H9 (cell line): ENCODE results near the gene BATF. TPM values are rescaled to one million over a fixed set of nuclear protein-coding genes. Genes with fewer than 3 reads are reported as not detected.

ENCODE experiments used
- DNase-seq: peaks from one replicate; pipeline ENCODE4 v3.0.0-alpha.2; 2017
- H2AFZ ChIP-seq: one replicate; pipeline ENCODE4 v1.6.1; 2013; ENCODE audit warnings: mild to moderate bottlenecking, low read length, control low read depth, moderate library complexity
- H2AK5ac ChIP-seq: 2 replicates; pipeline ENCODE4 v1.6.1; 2013; ENCODE audit warnings: low read length, control low read depth, mixed read lengths; ENCODE audit not compliant: insufficient read length
- H2BK120ac ChIP-seq: one replicate; pipeline ENCODE4 v1.6.1; 2013; ENCODE audit warnings: low read depth, mild to moderate bottlenecking, low read length, control low read depth, inconsistent platforms; ENCODE audit not compliant: poor library complexity, severe bottlenecking
- H2BK12ac ChIP-seq: 2 replicates; pipeline ENCODE4 v1.6.1; 2013; ENCODE audit warnings: low read length, control low read depth, mixed read lengths, low read depth; ENCODE audit not compliant: insufficient read length
- H2BK15ac ChIP-seq: 2 replicates; pipeline ENCODE4 v1.6.1; 2013; ENCODE audit warnings: low read depth, low read length, control low read depth
- H2BK20ac ChIP-seq: one replicate; pipeline ENCODE4 v1.6.1; 2013; ENCODE audit warnings: low read depth, mild to moderate bottlenecking, low read length, control low read depth, inconsistent platforms; ENCODE audit not compliant: poor library complexity, severe bottlenecking
- H2BK5ac ChIP-seq: 2 replicates; pipeline ENCODE4 v1.6.1; 2013; ENCODE audit warnings: low read length, control low read depth, mixed read lengths; ENCODE audit not compliant: insufficient read length
- H3K14ac ChIP-seq: 2 replicates; pipeline ENCODE4 v1.6.1; 2013; ENCODE audit warnings: low read length, control low read depth; ENCODE audit not compliant: insufficient read depth
- H3K18ac ChIP-seq: 2 replicates; pipeline ENCODE4 v1.6.1; 2013; ENCODE audit warnings: low read depth, mild to moderate bottlenecking, mixed read lengths, low read length, control low read depth; ENCODE audit not compliant: insufficient read length
- H3K23ac ChIP-seq: 2 replicates; pipeline ENCODE4 v1.6.1; 2013; ENCODE audit warnings: low read length, control low read depth, mixed read lengths, low read depth; ENCODE audit not compliant: insufficient read length
- H3K23me2 ChIP-seq: 2 replicates; pipeline ENCODE4 v1.6.1; 2013; ENCODE audit warnings: low read depth, mild to moderate bottlenecking, mixed read lengths, low read length, control low read depth; ENCODE audit not compliant: insufficient read length, poor library complexity, severe bottlenecking
- H3K27ac ChIP-seq: 2 replicates; pipeline ENCODE4 v1.5.1; 2013; ENCODE audit warnings: low read length, control low read depth, mixed read lengths, low read depth; ENCODE audit not compliant: insufficient read length
- H3K27me3 ChIP-seq: 2 replicates; pipeline ENCODE4 v1.6.1; 2013; ENCODE audit warnings: low read length, control low read depth, inconsistent platforms; ENCODE audit not compliant: insufficient read depth
- H3K4ac ChIP-seq: 2 replicates; pipeline ENCODE4 v1.6.1; 2013; ENCODE audit warnings: low read depth, mild to moderate bottlenecking, control low read depth, inconsistent platforms, low read length, moderate library complexity
- H3K4me1 ChIP-seq: 2 replicates; pipeline ENCODE4 v1.6.1; 2013; ENCODE audit warnings: low read length, control low read depth, inconsistent platforms; ENCODE audit not compliant: insufficient read depth
- H3K4me2 ChIP-seq: 2 replicates; pipeline ENCODE4 v1.6.1; 2013; ENCODE audit warnings: low read length, control low read depth, mixed read lengths; ENCODE audit not compliant: insufficient read length, insufficient read depth
- H3K56ac ChIP-seq: 2 replicates; pipeline ENCODE4 v1.6.1; 2013; ENCODE audit warnings: low read depth, mild to moderate bottlenecking, mixed read lengths, low read length, control low read depth; ENCODE audit not compliant: insufficient read length
- H3K79me1 ChIP-seq: 2 replicates; pipeline ENCODE4 v1.6.1; 2013; ENCODE audit warnings: low read depth, mild to moderate bottlenecking, moderate library complexity, low read length, control low read depth, inconsistent platforms; ENCODE audit not compliant: insufficient read depth, poor library complexity, severe bottlenecking
- H3K79me2 ChIP-seq: 2 replicates; pipeline ENCODE4 v1.6.1; 2013; ENCODE audit warnings: low read length, control low read depth, inconsistent platforms; ENCODE audit not compliant: insufficient read depth
- H3K9ac ChIP-seq: 2 replicates; pipeline ENCODE4 v1.6.1; 2013; ENCODE audit warnings: low read length, control low read depth, mixed read lengths; ENCODE audit not compliant: insufficient read length; ENCODE audit errors: extremely low read depth
- H3K9me3 ChIP-seq: one replicate; pipeline ENCODE4 v1.6.1; 2013; ENCODE audit warnings: low read depth, low read length, inconsistent platforms; ENCODE audit not compliant: control insufficient read depth
- H3T11ph ChIP-seq: one replicate; pipeline ENCODE4 v1.6.1; 2013; ENCODE audit warnings: mild to moderate bottlenecking, low read length, control low read depth, inconsistent platforms
- H4K20me1 ChIP-seq: one replicate; pipeline ENCODE4 v1.6.1; 2013; ENCODE audit not compliant: control insufficient read depth, insufficient read length, insufficient read depth
- H4K5ac ChIP-seq: 2 replicates; pipeline ENCODE4 v1.6.1; 2013; ENCODE audit warnings: low read depth, mild to moderate bottlenecking, mixed read lengths, low read length, control low read depth; ENCODE audit not compliant: insufficient read length
- H4K8ac ChIP-seq: replicated peaks from 2 replicates; pipeline ENCODE4 v1.6.1; 2013; ENCODE audit warnings: low read length, control low read depth, mixed read lengths, low read depth; ENCODE audit not compliant: insufficient read length
- H4K91ac ChIP-seq: 2 replicates; pipeline ENCODE4 v1.6.1; 2013; ENCODE audit warnings: low read depth, mild to moderate bottlenecking, moderate library complexity, mixed read lengths, low read length, control low read depth; ENCODE audit not compliant: insufficient read length
- H3K27ac Mint-ChIP-seq, 3 experiments: 2 replicates in 2 of 3; 3 replicates in 1 of 3; pipeline ENCODE4 v1.8.0; 2020 to 2021; ENCODE audit warnings: mixed read lengths in 3 of 3, mild to moderate bottlenecking in 1 of 3, moderate library complexity in 1 of 3
- H3K27me3 Mint-ChIP-seq: 2 replicates; pipeline ENCODE4 v1.8.0; 2021; ENCODE audit warnings: low read depth, mild to moderate bottlenecking, moderate library complexity, mixed read lengths
- H3K36me3 Mint-ChIP-seq, 3 experiments: 2 replicates in 2 of 3; 3 replicates in 1 of 3; pipeline ENCODE4 v1.8.0; 2020 to 2021; ENCODE audit warnings: low read depth in 3 of 3, mixed read lengths in 3 of 3; ENCODE audit not compliant: insufficient read depth in 1 of 3
- H3K4me1 Mint-ChIP-seq, 2 experiments: 2 replicates each; pipeline ENCODE4 v1.8.0; 2020; ENCODE audit warnings: mixed read lengths in 2 of 2
- H3K4me3 Mint-ChIP-seq, 2 experiments: 2 replicates in 1 of 2; 3 replicates in 1 of 2; pipeline ENCODE4 v1.8.0; 2020 to 2021; ENCODE audit warnings: mild to moderate bottlenecking in 2 of 2, mixed read lengths in 2 of 2, moderate library complexity in 1 of 2
- H3K9me3 Mint-ChIP-seq, 2 experiments: 2 replicates in 1 of 2; 3 replicates in 1 of 2; pipeline ENCODE4 v1.8.0; 2020; ENCODE audit warnings: mild to moderate bottlenecking in 2 of 2, mixed read lengths in 2 of 2, moderate library complexity in 1 of 2
- WGBS: extraction: QIAGEN DNeasy Blood & Tissue Kit; methylation state at CpG from one replicate; pipeline ENCODE4 v1.1.7; 2013; ENCODE audit warnings: missing lambda C conversion rate, low lambda C conversion rate, mixed read lengths; ENCODE audit not compliant: insufficient read length; ENCODE audit errors: extremely low coverage; 5-methylcytosine and 5-hydroxymethylcytosine counted together
- total RNA-seq: library from RNA; stranded (reverse); gene quantifications from 2 replicates; pipeline ENCODE4 v1.2.1, GENCODE V29; 2021
- TF ChIP-seq, protein P1 (sequence below): fragments of 200-600 bp; sonication (generic); conservative IDR thresholded peaks from 3 replicates; pipeline ENCODE4 v1.8.0; 2021; ENCODE audit warnings: antibody characterized with exemption, mild to moderate bottlenecking

The BATF gene
- total RNA-seq, 1 experiment from 2014 or later, result not detected

DNA sequence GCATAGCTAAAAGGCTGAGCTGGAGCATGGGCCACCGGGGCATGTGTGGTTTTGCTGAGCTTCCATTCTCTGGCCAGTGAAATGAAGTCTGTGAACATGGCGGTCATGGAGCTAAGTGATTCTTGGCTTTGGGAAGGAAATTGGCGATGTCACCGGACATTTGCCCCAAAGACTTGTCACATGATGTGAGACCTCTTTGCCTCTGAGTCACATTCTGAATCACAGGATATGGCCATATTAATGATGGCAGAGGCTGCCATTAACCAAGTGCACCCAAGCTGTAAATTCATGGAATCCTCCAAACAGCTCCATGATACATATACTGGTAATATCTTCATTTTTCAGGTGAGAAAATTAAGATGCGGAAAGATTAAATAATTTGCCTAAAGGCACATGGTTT is 27.4 kb upstream of the BATF start:
- no peak overlapping the region for H3K27ac Mint-ChIP-seq
- Histone ChIP-seq H3K4me1 (no peaks in the 10 kb centered on the region), H4K91ac (no peak overlapping the region), H2AFZ (no peak overlapping the region), H3K79me1 (no peaks in the 10 kb centered on the region), H4K5ac (no peak overlapping the region), H3K79me2 (no peaks in the 10 kb centered on the region), H3K27me3 (no peaks in the 10 kb centered on the region), H2BK12ac (no peak overlapping the region), H3K27ac (no peak overlapping the region), H2BK20ac (no peak overlapping the region), H3K4ac (no peak overlapping the region), H3K23ac (no peak overlapping the region), H2AK5ac (no peak overlapping the region), H4K8ac (no peak overlapping the region), H4K20me1 (no peaks in the 10 kb centered on the region), H3K14ac (no peak overlapping the region), H3K23me2 (no peaks in the 10 kb centered on the region), H3K56ac (no peak overlapping the region), H2BK15ac (no peak overlapping the region), H3K4me2 (no peak overlapping the region), H3K9ac (no peak overlapping the region), H3K9me3 (no peaks in the 10 kb centered on the region), H2BK120ac (no peak overlapping the region), H3T11ph (no peak overlapping the region), H3K18ac (no peak overlapping the region), H2BK5ac (no peak overlapping the region)
- no peaks in the 10 kb centered on the region for H3K9me3 Mint-ChIP-seq
- no peaks in the 10 kb centered on the region for H3K4me1 Mint-ChIP-seq
- H3K4me3 Mint-ChIP-seq, result no peak overlapping the region
- WGBS, result no CpG with 5 or more reads among the region's 5 CpGs
- H3K27me3 Mint-ChIP-seq, result no peaks in the 10 kb centered on the region; the same call in none of the 2 replicates
- DNase-seq, result no peak
- H3K36me3 Mint-ChIP-seq, result no peaks in the 10 kb centered on the region
- TF ChIP-seq, protein P1, sequence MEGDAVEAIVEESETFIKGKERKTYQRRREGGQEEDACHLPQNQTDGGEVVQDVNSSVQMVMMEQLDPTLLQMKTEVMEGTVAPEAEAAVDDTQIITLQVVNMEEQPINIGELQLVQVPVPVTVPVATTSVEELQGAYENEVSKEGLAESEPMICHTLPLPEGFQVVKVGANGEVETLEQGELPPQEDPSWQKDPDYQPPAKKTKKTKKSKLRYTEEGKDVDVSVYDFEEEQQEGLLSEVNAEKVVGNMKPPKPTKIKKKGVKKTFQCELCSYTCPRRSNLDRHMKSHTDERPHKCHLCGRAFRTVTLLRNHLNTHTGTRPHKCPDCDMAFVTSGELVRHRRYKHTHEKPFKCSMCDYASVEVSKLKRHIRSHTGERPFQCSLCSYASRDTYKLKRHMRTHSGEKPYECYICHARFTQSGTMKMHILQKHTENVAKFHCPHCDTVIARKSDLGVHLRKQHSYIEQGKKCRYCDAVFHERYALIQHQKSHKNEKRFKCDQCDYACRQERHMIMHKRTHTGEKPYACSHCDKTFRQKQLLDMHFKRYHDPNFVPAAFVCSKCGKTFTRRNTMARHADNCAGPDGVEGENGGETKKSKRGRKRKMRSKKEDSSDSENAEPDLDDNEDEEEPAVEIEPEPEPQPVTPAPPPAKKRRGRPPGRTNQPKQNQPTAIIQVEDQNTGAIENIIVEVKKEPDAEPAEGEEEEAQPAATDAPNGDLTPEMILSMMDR, result no peak
